HG02870 (cell line): ENCODE results near the gene DUSP14.

Experiments
- ATAC-seq: cut with Tn5 transposase; IDR thresholded peaks from one replicate; pipeline ENCODE4 v1.9.1; 2021; ENCODE audit warnings: mild to moderate bottlenecking, moderate library complexity; ENCODE audit not compliant: unreplicated experiment

The DUSP14 gene

DNA sequence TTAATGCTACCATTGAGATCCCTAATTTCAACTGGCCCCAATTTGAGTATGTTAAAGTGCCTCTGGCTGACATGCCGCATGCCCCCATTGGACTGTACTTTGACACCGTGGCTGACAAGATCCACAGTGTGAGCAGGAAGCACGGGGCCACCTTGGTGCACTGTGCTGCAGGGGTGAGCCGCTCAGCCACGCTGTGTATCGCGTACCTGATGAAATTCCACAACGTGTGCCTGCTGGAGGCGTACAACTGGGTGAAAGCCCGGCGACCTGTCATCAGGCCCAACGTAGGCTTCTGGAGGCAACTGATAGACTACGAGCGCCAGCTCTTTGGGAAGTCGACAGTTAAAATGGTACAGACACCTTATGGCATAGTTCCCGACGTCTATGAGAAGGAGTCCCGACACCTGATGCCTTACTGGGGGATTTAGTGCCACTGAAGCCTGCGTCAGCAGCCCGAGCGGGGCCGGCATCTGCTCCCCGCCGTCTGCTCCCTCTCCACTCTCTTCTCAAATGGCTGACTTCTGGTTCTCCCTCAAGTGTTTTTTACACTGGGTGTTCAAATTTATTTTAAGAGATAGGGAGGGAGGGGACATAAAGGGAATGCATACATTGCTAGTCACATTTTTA, 22.9 kb downstream of the DUSP14 start:
- no peak for ATAC-seq

GRCh38 chr17:37513711-37514110, 24.0 kb downstream of the DUSP14 start:
- no peak for ATAC-seq

DNA sequence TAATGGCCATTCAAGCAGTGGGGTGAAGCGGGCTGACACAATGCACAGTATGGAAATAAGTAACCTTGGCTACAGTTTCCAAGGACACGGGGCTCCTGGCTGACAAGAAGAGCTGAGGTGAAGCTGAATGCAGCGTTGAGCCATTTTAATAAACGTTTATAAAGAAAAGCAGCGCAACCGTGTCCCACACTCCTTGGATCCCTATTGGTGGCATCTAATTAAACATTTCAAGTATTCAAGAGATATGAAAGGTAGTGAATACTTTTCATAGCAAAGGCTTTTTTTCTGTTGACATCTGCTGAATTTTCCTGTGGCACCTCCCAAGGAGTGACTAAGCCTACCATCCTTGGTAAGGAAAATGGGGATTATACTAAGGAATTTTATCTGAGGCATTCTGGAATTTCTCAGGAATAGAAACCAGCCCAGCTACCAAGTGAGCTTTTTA, 26.5 kb downstream of the DUSP14 start:
- ATAC-seq: no peak

GRCh38 chr17:37517881-37518280, 28.2 kb downstream of the DUSP14 start:
- no peak for ATAC-seq

GRCh38 chr17:37518826-37519225, 29.1 kb downstream of the DUSP14 start:
- no peak for ATAC-seq

DNA sequence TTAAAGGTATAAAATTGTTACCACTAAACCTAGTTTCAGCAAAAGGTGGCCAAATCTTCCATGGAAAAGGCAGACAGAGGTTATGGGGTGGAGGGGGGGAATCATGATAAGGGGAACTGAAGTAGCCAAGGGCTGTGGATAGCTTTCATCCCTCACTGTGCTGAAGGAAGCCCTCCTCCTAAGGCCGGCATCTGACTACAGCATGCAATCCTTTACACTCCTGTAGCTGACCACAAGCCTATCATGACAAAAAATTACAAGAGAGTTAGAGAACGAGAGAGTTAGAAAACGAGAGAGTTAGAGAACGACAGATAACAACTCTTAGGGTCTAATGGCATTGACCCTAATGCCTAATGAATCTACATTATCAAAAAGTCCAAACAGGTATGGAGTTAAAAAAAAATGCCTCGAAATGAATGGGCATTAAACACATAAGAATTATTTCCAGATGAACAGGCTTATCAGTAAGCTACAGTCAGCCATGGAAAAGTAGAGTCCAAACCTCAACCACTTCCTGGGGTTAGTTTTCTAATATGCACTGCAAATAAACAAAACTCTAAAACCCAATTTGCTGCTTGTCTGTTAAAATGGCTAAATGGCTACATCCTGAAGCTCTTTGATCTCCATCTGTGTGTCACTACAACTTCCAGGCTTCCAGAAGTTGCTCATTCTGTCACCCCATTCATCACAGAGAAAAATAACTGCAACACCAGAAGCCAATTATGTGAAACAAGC, 29.7 kb downstream of the DUSP14 start:
- no peak for ATAC-seq

DNA sequence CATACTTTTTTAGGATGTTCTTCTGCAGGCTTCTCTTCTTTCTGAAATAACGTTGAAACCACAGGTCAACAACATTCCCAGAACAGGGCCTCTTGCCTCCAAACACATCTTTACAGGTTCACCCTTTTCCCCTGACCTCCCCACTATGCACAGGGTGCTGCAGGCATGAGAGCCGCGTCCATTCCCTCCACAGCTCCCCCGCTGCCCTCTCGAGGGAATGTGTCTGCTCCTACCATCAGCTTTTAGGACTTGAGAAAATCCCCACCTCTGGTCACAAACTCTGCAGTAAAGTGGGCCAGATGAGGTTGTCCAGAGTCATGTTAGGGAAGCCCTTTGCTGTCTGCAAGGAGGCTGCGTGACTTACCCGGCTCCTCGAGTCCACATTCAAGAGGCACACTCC, 30.5 kb downstream of the DUSP14 start:
- ATAC-seq: no peak

- ATAC-seq: no peak
Measured at GRCh38 chr17:37521821-37522220, 32.1 kb downstream of the DUSP14 start.

- ATAC-seq: no peak
Measured at GRCh38 chr17:37523715-37524219, 34.1 kb downstream of the DUSP14 start.

DNA sequence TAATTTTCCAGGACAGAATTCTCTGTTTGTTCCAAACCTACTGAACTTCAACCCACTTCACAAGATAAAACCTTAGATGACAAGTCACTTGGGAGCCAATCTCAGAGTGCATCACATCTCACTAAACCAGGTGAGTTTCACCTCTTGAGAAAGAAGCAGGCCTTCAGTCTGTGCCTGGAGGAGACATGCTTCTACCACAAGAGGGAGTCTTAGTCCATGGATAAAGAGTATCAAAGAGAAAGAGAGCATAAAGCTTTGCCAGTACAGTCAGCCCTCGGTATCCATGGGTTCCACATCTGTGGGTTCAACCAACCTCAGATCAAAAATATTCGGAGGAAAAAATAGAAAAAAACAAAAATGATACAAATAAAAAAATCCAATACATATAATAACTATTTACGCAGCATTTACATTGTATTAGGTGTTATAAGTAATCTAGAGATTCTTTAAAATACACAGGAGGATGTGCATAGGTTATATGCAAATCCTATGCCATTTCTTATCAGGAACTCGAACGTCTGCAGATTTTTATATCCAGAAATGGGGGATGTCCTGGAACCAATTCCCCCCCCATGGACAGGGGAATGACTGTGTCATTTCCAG, 37.7 kb downstream of the DUSP14 start:
- no peak for ATAC-seq

DNA sequence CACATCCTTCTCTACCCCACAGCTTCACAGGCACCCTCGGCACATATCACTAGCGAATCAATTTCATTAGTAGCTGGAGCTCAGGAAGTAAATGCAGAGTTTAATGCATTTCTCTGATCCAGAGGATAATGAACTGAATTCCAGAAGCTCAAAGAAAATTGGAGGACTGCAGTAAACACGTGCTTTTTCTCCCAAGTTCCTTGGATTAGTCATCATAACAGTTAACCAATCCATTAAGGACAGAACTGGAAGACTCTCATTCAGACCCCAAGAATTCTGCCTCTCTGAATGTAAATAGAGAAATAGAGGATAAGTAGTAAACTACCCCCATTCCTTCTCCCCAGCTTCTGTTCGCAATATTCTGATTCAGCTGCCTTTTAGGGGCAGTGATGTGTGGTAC, 40.7 kb downstream of the DUSP14 start:
- no peak for ATAC-seq

GRCh38 chr17:37532756-37533155, 43.1 kb downstream of the DUSP14 start:
- ATAC-seq: no peak

GRCh38 chr17:37535906-37536305, 46.2 kb downstream of the DUSP14 start:
- ATAC-seq: no peak

DNA sequence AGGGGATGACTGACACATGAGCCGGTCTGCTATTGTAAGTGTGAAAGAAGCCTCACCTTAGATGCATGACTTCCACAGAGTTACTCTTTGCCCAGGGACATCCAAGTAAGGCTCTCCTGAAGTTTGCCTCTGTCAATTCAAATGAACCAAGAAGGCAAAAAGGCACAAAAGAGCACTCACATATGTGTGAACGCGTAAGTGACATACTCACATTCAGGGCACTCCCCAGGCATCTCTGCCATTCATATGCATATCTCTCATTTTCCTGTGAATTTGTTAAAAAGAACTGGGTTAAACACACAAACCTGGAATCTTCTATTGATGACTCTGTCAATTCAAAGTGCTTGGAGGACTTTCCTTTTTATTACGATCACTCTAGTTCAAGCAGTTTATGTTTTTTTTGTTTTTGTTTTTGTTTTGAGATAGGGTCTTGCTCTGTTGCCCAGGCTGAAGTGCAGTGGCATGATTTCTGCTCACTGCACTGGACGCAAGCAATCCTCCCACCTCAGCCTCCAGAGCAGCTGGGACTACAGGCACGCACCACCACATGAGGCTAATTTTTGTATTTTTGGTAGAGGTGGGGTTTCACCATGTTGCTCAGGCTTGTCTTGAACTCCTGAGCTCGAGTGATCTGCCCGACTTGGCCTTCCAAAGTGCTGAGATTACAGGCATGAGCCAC, 49.4 kb downstream of the DUSP14 start:
- no peak for ATAC-seq

GRCh38 chr17:37541880-37542660, 52.4 kb downstream of the DUSP14 start:
- ATAC-seq: no peak

- ATAC-seq: no peak
Measured at GRCh38 chr17:37543637-37544052, 54.0 kb downstream of the DUSP14 start.

- no peak for ATAC-seq
Measured at GRCh38 chr17:37545486-37545885, 55.8 kb downstream of the DUSP14 start.

DNA sequence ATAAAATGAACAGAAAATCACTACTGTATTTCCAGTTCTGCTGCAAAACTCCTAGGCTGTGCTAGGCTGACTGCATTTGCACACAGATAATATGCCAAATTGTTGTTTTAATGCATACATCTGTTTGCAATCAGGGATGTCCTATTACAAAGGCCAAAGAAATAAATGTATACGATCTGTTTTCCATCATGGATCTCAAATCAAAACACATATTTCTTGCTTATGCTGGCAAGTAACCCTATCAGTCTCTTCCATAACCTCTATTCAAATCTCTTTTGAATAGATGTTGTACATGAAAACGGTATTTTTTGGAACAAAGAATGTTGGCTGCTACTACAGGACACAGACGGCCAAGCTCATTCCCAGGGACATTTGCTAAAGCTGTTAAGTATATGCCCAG, 56.6 kb downstream of the DUSP14 start:
- ATAC-seq: no peak

- no peak for ATAC-seq
Measured at GRCh38 chr17:37547986-37548385, 58.3 kb downstream of the DUSP14 start.

- no peak for ATAC-seq
Measured at GRCh38 chr17:37551788-37552187, 62.1 kb downstream of the DUSP14 start.
